Hematopoietic multipotent progenitor cell treated with erythropoietin and hydrocortisone succinate and interleukin-3 and kit ligand, for 8 days (in vitro differentiated cells): ENCODE measurements around the gene ACVR1.

ENCODE experiments used
- DNase-seq: peaks from one replicate; pipeline ENCODE4 v3.0.0-alpha.2; 2015

Gene ACVR1

DNA sequence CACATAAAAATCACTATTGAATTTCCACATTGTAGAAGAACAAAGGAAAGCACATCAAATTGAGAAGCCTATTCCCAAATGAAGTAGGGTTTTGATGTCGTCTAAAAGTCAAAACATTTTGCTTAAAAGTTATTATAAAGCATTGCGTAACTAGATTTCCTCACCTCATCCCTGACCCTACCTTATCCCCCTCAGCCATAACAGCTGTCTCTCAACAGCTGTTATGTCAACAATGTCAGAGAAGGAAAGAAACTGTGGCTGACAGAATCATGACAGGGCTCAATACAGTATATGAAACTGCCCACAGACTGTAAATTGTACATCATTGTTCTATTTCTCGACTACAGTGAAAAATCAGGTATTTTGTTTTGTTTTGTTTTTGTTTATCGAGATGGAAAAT lies 184.4 kb downstream of the ACVR1 start:
- DNase-seq = no peak

DNA sequence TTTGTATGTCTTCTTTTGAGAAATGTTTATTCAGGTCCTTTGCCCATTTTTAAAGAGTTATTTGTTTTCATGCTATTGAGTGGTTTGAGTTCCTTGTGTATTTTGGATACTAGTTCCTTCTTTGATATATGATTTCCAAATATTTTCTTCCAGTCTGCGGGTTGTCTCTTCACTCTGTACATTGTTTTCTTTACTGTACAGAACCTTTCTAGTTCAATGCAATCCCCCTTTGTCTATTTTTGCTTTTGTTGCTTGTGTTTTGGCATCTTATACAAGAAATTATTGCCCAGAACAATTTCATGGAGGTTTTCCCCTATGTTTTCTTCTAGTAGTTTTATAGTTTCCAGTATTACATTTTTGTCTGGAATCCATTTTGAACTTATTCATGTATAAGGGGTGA lies 185.0 kb downstream of the ACVR1 start:
- no peak for DNase-seq
